Jurkat, Clone E6-1 (cell line): ENCODE results near the gene ZNF714.
A peak's percentile ranks its signal among the peaks of the same experiment; 100 is the strongest.
"Not testable (repeated sequence)": the region's sequence is repeated elsewhere in the genome, so short reads cannot be mapped to it uniquely, and the experiment has no call there.

Experiments used
- DNase-seq: peaks from one replicate; pipeline ENCODE4 v3.0.0-alpha.2; 2011; ENCODE audit warnings: low read depth, low spot score
- H3K4me3 ChIP-seq: 2 replicates; pipeline ENCODE4 v1.5.1; 2011; ENCODE audit warnings: mild to moderate bottlenecking, low read length, control low read depth, moderate library complexity

The ZNF714 gene

DNA sequence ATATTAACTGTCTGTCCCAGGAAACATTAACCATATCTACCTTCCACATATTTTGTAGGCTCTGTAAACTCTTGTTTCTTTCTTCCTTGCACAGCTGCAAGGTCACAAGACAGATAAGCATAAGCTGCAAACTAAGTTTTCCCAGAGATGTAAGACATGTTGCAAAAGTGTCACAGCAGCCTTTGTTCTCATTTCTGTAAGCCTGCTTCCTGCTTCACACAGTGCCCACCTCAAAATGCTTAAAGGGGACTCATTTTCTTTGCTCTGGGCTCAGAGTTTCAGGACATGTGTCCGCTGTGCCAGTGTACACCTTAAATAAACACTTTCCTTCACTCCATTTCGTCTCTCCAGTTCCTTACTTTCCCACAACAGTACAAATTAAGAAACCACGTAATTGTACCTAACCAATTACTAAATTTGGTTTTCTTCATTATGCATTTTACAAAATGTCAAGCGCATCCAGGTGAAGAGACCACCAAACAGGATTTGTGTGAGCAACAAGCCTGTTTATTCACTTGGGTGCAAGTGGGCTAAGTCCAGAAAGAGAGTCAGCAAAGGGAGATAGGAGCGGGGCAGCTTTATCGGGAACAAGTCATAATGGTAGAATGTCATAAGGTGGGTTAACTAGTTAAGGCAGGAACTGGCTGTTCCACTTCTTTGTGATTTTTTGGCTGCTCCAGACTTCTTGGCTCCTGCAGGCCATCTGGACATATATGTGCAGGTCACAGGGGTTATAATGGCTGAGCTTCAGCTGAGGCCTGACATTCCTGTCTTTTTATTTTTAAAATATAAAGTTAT, 47.1 kb downstream of the ZNF714 start:
- peak; percentile 50 for DNase-seq

DNA sequence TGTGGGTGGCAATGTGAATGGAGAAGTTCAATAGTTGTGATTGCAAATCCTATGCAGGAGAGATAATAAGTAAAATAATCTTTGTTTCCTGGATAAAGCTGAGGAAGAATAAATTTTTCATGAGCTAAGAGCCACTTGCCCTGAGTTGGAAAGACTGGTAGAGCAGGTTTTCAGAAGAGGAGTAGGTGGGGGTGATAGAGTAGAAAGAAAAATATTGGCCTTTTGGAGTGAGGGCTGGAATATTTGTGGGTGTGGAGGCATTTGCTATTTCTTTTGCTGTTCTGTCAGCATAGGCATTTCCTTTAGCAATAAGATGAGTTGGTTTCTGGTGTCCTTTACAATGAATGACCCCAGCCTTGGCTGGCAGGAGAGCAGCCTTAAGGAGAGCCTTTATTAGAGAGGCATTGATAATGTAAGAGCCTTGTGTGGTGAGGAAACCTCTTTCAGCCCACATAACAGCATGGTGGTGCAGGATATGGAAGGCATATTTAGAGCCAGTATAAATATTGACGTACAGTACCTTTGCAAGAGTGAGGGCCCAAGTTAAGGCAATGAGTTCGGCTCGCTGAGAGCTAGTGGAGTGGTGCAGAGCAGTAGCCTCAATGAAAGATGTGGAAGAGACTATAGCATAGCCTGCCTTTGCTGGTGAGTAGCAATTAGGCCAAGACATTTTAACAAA, 48.2 kb downstream of the ZNF714 start:
- no peak for DNase-seq
- no peak overlapping the region for H3K4me3 ChIP-seq

More for the DNA sequence above, 47.1 kb downstream of the ZNF714 start:
- no peak overlapping the region for H3K4me3 ChIP-seq

DNA sequence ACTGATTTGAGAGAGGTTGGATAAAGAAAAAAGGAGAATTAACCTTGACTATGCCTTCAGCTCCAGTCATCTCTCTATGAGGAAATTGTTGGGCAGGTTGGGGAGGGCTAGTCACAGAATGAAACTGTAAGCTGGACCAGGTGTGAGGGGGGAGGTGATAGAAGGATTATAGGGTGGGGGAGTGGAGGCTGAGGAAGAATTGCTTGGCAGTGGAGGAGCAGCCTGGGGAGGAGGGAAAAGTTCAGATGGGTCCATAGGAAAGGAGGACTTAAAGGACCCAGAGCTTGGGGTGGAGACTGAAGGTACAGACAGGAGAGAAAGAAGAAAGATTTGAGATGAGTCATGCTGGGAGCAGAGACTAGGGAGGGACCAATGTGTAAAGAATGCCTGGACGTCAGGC, 51.6 kb downstream of the ZNF714 start:
- no peak for DNase-seq
- H3K4me3 ChIP-seq: no peak overlapping the region

DNA sequence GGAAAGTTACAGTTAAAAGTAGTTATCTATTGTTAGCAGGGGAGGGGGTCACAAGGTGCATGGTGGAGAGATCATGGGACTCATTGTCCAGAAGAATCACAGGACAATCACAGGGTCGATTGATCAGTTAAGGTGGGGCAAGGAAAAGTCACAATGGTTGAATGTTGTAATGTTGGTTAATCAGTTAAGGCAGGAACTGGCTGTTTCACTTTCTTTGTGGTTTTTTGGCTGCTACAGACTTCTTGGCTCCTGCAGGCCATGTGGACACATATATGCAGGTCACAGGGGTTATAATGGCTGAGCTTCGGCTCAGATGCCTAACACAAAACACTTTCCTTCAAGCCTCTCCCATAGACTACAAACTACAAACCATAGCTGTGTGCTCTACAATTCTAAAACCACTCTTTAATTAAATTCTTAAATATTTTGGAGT, 52.9 kb downstream of the ZNF714 start:
- no peak for DNase-seq
- H3K4me3 ChIP-seq: no peak overlapping the region

DNA sequence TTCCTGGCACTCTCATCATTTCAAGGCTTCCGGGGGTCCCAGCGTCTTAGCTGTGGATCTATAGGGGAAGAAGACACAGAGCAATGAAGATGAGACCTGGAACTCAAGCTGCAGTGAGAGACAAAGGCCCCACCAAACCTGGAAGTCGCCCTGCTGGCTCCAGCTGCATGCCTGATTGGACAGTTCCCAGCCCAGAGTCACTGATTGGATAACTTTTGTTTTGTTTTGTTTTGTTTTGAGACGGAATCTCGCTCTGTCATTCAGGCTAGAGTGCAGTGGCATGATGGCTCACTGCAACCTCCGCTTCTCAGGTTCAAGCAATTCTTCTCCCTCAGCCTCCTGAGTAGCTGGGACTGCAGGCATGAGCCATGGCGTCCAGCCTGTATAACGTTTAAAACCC, 53.4 kb downstream of the ZNF714 start:
- H3K4me3 ChIP-seq: no peak overlapping the region
- no peak for DNase-seq

DNA sequence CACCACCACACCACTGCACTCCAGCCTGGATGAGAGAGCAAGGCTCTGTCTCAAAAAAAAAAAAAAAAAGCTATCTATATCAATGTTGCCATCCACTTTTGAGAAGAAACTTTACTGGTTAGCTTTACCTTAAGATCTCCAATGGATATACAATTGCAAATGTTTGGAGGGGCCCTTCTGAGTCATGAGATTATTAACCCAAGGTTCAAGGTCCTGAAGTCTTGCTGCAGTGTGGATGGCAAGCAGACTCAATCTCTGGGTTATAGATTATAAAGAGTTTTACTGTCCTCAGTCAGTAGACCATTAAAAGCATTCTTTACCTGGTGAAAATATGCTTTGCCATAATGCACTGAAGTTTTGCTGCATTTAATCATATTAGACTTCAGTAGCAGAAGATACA, 56.1 kb downstream of the ZNF714 start:
- H3K4me3 ChIP-seq: no peak overlapping the region
- DNase-seq: no peak

DNA sequence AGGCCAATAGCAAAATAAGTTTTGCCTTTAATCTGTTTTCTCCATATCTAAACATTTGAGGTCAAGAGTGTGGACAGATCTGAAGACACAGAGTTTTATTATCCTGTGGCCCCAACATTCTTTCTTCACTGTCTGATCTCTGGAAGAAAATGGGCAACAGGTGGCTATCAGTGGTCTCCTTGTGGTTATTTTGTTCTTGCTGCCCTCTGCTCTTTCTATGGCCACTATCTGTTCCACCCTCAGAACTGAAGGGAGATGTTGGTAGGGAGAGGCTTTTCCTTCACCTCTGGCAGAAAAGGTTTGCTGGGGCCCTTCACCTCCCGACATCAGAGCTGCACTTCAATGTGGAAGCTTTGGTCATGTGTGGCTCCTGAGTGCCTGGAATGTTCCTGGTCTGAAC, 59.0 kb downstream of the ZNF714 start:
- H3K4me3 ChIP-seq, DNase-seq: not testable (repeated sequence)

DNA sequence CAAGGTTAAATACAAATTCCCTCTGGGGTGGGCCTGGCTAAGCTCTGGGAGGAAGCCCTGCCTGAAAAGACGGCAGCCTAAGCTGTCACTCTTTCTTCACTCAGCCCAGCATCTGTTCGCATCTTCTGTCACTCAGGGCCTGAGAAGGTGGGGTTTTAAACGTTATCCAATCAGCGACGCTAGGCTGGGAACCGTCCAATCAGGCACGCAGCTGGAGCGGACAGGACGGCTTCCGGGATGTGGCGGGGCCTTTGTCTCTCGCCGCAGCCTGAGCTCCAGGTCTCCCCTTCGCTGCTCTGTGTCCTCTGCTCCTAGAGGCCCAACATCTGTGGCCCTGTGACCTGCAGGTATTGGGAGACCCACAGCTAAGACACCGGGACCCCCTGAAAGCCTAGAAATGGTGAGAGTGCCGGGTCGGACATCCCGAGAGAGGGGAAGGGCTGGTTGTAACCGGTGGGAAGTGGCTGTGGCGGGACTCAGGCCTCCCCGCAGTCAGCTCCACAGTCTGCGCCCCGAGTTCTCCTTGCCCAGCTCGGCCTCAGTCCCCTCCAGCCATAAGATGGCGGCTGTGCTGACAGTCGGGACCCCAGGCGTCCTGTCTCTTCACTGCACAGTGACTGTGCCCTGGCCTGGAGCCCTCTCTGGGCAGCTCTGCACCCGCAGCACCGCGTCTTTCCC, 59.9 kb downstream of the ZNF714 start, which contains the start of gene ZNF431:
ZNF431 (plus strand) TSS at position 254 of the 678 bp plus-strand sequence; CDS start at position 398, 144 bp downstream.
- DNase-seq: peak; percentile 98
- peak within 1 kb of the TSS; percentile 89 for H3K4me3 ChIP-seq

DNA sequence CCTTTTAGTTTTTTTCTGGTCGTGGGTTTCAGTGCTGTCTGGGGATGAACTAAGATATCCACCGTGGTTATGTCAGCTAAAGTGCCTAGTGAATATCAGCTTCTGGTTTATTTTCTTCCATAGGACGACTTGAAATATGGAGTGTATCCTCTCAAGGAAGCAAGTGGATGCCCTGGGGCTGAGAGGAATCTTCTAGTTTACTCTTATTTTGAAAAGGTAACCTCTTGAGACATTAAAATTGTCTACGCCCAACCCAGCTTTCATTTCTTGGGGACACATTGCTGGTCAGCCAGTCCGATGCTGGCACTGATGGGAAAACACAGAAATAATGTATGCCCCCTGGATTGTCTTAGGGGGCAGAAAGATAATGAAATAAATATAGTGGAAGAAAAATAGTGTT, 61.4 kb downstream of the ZNF714 start:
- no peak overlapping the region for H3K4me3 ChIP-seq
- DNase-seq: no peak

DNA sequence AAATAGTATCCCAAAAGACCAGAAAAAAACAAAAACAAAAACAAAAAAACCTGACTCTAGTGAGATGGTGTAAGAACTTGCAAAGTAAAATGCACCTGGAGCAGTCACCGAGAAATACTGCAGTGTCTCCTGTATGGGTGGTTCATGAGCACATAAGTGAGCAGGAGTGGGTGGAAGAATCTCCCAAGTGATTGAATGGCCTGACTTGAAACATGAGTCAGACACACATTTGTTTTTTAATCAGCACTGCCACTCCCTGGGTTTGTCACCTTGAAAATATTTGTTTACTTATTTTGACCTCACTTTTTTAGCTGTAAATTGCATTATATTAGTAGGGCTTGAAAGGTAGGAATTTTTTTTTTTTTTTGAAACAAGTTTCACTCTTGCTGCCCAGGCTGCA, 61.9 kb downstream of the ZNF714 start:
- H3K4me3 ChIP-seq: no peak overlapping the region
- no peak for DNase-seq

DNA sequence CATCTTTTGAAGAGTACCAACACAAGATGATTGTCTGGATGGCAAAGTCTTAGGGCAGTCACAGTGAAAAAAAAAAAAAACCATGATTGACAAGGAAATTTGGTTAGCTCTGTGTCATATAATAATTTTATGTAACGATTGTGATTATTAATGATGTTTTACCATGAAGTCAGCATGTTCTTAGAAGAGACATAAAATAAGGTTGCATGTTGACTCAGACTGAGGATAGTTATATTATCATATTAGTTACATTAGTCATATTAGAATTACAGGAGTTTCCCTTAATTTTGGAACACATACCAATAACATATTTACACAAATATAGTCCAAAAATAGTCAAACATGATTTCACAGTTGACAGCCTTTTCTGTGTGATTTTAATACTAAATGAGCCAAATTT, 65.5 kb downstream of the ZNF714 start:
- no peak overlapping the region for H3K4me3 ChIP-seq
- no peak for DNase-seq

DNA sequence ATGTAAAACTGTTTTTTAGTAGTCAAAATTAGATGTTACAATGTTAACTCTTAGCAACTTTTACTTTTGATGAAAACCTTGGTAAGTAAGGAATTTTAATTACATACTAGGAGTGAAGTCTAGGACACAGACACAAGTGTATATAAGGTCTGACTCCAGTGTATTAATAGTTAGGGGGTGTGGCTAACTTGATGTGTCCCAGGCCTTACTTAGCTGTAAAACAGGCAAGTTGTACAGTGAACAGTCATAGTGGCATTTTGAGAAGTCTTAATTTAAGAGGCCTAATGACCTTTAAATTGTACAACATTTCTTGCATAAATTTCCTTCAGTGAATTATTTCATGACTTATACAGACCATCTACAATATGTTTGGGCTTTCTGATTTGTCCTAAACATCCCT, 66.7 kb downstream of the ZNF714 start:
- no peak for DNase-seq
- no peak overlapping the region for H3K4me3 ChIP-seq

DNA sequence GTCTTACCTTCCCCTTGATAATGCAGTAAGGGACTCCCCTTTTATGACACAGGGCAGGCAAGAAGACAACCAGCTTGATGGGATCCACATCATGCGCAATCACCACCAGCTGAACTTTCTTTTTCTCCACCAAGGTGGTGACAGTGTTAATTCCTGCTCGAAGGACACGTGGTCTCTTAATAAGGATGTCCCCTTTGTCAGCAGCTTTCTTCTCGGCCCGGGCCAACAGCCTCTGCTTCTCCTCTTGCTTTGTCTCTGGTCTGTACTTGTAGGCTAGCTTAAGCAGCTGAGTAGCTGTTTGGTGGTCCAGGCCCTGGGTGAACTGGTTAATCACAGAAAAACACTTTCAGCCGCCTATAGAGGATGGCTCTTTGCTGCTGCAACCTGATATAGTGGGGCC, 67.9 kb downstream of the ZNF714 start:
- no peak overlapping the region for H3K4me3 ChIP-seq
- no peak for DNase-seq

DNA sequence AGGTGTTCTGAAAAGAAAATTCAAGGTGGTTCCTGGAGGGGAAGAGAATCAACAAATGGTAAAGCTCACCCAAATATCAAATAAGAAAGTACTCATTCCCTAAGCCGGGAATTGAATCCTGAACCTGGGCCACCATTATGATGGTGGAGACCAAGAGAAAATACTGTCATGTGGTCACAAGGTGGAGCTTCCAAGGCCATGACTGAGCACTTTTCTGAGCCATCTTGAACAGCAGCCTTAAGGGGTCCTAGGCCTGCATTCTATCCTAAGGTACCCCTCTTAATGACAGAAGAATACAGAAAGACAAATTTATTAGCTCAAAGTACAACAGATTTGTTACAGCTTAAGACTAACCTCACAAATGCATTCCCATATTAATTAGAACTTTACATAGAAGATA, 69.5 kb downstream of the ZNF714 start:
- H3K4me3 ChIP-seq: no peak overlapping the region
- no peak for DNase-seq

DNA sequence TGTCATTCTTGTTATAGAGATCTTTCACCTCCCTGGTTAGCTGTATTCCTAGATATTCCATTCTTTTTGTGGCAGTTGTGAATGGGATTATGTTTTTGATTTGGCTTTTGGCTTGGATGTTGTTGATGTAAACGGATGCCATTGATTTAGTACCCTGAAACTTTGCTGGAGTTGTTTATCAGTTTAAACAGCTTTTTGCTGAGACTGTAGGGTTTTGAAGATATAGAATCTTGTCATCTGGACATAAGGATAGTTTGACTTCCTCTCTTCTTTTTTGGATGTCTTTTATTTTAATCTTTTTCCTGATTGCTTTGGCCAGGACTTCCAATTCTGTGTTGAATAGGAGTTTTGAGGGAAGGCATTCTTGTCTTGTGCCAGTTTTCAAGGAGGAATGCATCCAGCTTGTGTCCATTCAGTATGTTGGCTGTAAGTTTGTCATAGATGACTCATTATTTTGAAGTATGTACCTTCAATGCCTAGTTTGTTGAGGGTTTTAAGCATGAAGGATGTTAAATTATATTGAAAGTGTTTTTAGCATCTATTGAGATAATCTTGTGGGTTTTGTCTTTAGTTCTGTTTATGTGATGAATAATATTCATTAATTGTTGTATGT, 76.6 kb downstream of the ZNF714 start:
- H3K4me3 ChIP-seq: no peak overlapping the region
- no peak for DNase-seq

DNA sequence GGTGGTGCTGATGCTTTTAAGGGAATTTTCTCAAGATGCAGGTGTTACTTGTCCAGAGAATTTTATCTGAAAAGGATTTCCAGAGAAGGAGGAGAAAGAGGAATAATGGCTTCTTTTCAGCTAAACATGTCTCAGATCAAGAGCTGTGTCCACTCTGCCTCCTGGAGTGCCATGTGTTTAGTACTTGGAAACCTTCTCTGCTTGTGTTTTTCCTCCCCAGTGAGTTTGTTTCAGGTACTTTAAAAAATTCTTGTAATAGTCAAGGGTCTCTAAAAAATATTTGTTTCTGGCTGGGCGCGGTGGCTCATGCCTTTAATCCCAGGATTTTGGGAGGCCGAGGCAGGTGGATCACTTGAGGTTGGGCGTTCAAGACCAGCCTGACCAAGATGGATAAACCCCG, 82.5 kb downstream of the ZNF714 start:
- no peak overlapping the region for H3K4me3 ChIP-seq
- DNase-seq: no peak

DNA sequence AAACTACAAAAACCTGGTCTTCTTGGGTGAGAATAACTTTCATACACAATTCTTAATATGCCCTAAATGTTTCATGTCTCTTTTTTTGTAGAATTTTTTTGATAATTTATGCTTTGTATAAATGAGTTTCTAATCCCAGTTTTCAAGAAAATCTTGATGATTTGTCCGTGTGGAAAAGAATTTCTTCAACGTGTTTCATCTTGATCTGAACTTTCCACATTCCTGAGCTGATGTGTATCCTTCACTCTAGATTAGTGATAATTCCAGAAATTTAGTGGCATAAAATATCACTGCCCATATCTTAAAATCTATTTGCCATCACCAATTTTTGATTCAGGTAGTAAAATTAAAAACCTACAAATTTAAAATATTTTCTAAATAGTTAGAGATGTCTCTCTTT, 84.4 kb downstream of the ZNF714 start:
- no peak for DNase-seq
- H3K4me3 ChIP-seq: no peak overlapping the region
